Vein endothelial cell (primary cell): Measurements from ENCODE around the gene TMEM221. TPM values are rescaled to one million over a fixed set of nuclear protein-coding genes. Genes with fewer than 3 reads are reported as not detected.

Source experiments
- total RNA-seq: library from RNA; depleted of rRNA; stranded (reverse); fragments of >200 nt; gene quantifications from 2 replicates; pipeline ENCODE4 v1.2.3, GENCODE V29; 2012

Gene TMEM221
- total RNA-seq = 0.33 TPM in 1 of 2 replicates, not detected in the other

GRCh38 chr19:17448131-17448967, at the start of gene TMEM221:
TMEM221 (minus strand) TSS chr19:17448668; CDS start chr19:17448462, 206 bp downstream.

GRCh38 chr19:17470068-17470841, 21.8 kb upstream of the TMEM221 start, which contains the start of gene SLC27A1:
SLC27A1 (plus strand) TSS chr19:17470524; CDS start chr19:17470541, 17 bp downstream.

GRCh38 chr19:17460372-17461230, 12.1 kb upstream of the TMEM221 start, which contains the start of gene NXNL1:
NXNL1 (minus strand) TSS chr19:17460926; CDS start chr19:17460869, 57 bp downstream.

GRCh38 chr19:17419621-17420474, 28.6 kb downstream of the TMEM221 start, which contains the start of gene MVB12A:
MVB12A (plus strand) TSS chr19:17420047; CDS start chr19:17420136, 89 bp downstream.

GRCh38 chr19:17405250-17406045, 43.0 kb downstream of the TMEM221 start, which contains the start of gene BST2:
BST2 (minus strand) TSS chr19:17405630; CDS start chr19:17405575, 55 bp downstream.

GRCh38 chr19:17393914-17394313, 54.6 kb downstream of the TMEM221 start, which contains the start of gene CCDC194:
CCDC194 (minus strand) TSS chr19:17394196; CDS start chr19:17394158, 38 bp downstream.

Other genes with a start within 250 kb of the TMEM221 start
- gene USE1, start 233.3 kb downstream of the TMEM221 start, total RNA-seq = 11.1 and 18.0 TPM in 2 replicates
- 3.5 and 4.6 TPM in 2 replicates for gene OCEL1, start 222.4 kb downstream of the TMEM221 start, total RNA-seq
- gene NR2F6, start 202.7 kb downstream of the TMEM221 start, total RNA-seq = 35.3 and 46.4 TPM in 2 replicates
- gene USHBP1, start 183.9 kb downstream of the TMEM221 start, total RNA-seq = 22.8 and 28.7 TPM in 2 replicates
- gene BABAM1, start 181.2 kb downstream of the TMEM221 start, total RNA-seq = 103 and 107 TPM in 2 replicates
- gene ANKLE1, start 166.8 kb downstream of the TMEM221 start, total RNA-seq = 0.96 and 1.3 TPM in 2 replicates
- 6.1 and 16.0 TPM in 2 replicates for gene ABHD8, start 145.2 kb downstream of the TMEM221 start, total RNA-seq
- 35.3 and 40.2 TPM in 2 replicates for gene MRPL34, start 142.8 kb downstream of the TMEM221 start, total RNA-seq
- 33.3 and 46.4 TPM in 2 replicates for gene DDA1, start 139.1 kb downstream of the TMEM221 start, total RNA-seq
- 3.5 and 5.6 TPM in 2 replicates for gene ANO8, start 113.8 kb downstream of the TMEM221 start, total RNA-seq
- 14.0 and 21.3 TPM in 2 replicates for gene GTPBP3, start 111.1 kb downstream of the TMEM221 start, total RNA-seq
- 13.7 and 13.8 TPM in 2 replicates for gene PLVAP, start 71.3 kb downstream of the TMEM221 start, total RNA-seq
- gene CCDC194, start 54.5 kb downstream of the TMEM221 start, total RNA-seq = not detected in 2 replicates
- gene BST2, start 43.0 kb downstream of the TMEM221 start, total RNA-seq = 0.19 and 0.65 TPM in 2 replicates
- 45.9 and 77.1 TPM in 2 replicates for gene MVB12A, start 28.6 kb downstream of the TMEM221 start, total RNA-seq
- not detected in 2 replicates for gene NXNL1, start 12.3 kb upstream of the TMEM221 start, total RNA-seq
- gene SLC27A1, start 21.9 kb upstream of the TMEM221 start, total RNA-seq = 8.6 and 21.9 TPM in 2 replicates
- gene PGLS, start 63.0 kb upstream of the TMEM221 start, total RNA-seq = 50.0 and 67.4 TPM in 2 replicates
- gene COLGALT1, start 107.0 kb upstream of the TMEM221 start, total RNA-seq = 138 and 149 TPM in 2 replicates
- gene UNC13A, start 239.7 kb upstream of the TMEM221 start, total RNA-seq = under 0.01 and 0.19 TPM in 2 replicates